ENCODE results near the gene BCL2L12. TPM values are rescaled to one million over a fixed set of nuclear protein-coding genes. Genes with fewer than 3 reads are reported as not detected.

The BCL2L12 gene
- total RNA-seq, 1 donor: 5.1 TPM

DNA sequence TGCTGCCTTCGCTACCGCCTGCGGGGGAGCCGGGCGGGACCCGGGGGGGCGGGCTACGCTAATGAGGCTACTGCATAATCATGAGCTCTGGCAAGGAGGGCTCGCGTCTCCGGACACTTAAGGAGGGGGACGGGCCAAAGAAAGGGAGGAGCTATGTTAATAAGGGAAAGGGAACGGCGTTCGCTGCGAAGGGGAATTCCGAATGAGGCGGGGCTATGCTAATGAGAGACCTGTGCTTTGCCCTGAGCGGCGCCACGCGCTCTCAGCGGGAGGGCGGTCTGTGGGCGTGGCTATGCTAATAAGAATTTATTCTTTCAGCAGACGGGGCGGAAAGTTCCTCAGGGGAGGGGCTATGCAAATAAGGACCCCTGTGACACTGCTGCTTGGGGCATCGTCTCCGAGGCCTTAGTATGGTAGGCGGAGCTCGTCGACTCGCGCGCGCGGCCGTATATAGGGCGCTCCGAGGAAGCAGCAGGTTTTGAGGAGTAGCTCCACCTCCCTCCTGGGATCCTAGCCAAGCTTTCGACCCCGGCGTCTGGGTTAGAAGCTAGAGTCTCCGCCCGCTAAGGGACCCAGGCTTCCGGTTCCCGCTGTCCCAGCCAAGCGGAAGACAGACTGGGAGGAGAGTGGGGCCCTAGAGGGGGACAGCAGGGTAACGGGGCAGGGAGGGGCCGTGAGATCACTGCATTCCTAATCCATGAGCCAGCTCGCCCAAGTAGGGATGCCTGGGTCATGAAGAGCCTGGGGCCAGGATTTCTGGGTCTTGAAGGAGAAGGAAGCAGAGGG lies 25.4 kb upstream of the BCL2L12 start, which contains the start of gene RRAS:
Gene RRAS, minus strand, starts transcription at position 31 of the 786 bp plus-strand sequence. CDS start 45 bp downstream, outside the sequence.
- no peaks in the 10 kb centered on the region for H3K9me3 ChIP-seq (ENCODE audit: low read depth, low read length)
- H3K4me1 ChIP-seq (ENCODE audit: insufficient read depth, low read length): peaks cover 40% of the 10 kb centered on the region
- peak within 1 kb of the TSS; percentile 100 for H3K27ac ChIP-seq (ENCODE audit: low read depth, low read length)
- TF ChIP-seq CTCF (IDR thresholded peaks at IDR 0.05; ENCODE audit: extremely low read depth, low read depth, low read length): no peak
- DNase-seq (ENCODE audit: insufficient read length, low spot score, missing footprints): peak; percentile 99
- peaks cover 46% of the 10 kb centered on the region for H3K79me2 ChIP-seq (ENCODE audit: insufficient read depth, low read length)
- peak within 1 kb of the TSS; percentile 95 for H3K4me2 ChIP-seq (ENCODE audit: insufficient read depth, low read length)
- peaks cover 12% of the 10 kb centered on the region for H3K36me3 ChIP-seq (ENCODE audit: insufficient read depth, low read length)
- peaks cover 22% of the 10 kb centered on the region for H4K20me1 ChIP-seq (ENCODE audit: insufficient read depth, low read length)
- H3K4me3 ChIP-seq (ENCODE audit: insufficient read depth, low read length): peak within 1 kb of the TSS; percentile 91
- H2AFZ ChIP-seq (ENCODE audit: low read length): peak within 1 kb of the TSS; percentile 27
- no peaks in the 10 kb centered on the region for H3K27me3 ChIP-seq (ENCODE audit: insufficient read depth, low read length)

- Histone ChIP-seq H3K79me2 (ENCODE audit: insufficient read depth, low read length) (peaks cover 62% of the 10 kb centered on the region), H2AFZ (ENCODE audit: low read length) (peak within 1 kb of the TSS; percentile 49), H3K9me3 (ENCODE audit: low read depth, low read length) (no peaks in the 10 kb centered on the region), H3K27me3 (ENCODE audit: insufficient read depth, low read length) (no peaks in the 10 kb centered on the region), H3K36me3 (ENCODE audit: insufficient read depth, low read length) (peaks cover 23% of the 10 kb centered on the region), H3K4me3 (ENCODE audit: insufficient read depth, low read length) (peak within 1 kb of the TSS; percentile 91), H3K4me1 (ENCODE audit: insufficient read depth, low read length) (peaks cover 40% of the 10 kb centered on the region), H4K20me1 (ENCODE audit: insufficient read depth, low read length) (peaks cover 31% of the 10 kb centered on the region), H3K27ac (ENCODE audit: low read depth, low read length) (peak within 1 kb of the TSS; percentile 100), H3K4me2 (ENCODE audit: insufficient read depth, low read length) (peak within 1 kb of the TSS; percentile 97)
- DNase-seq (ENCODE audit: insufficient read length, low spot score, missing footprints): peak; percentile 100
- no peak for TF ChIP-seq CTCF (IDR thresholded peaks at IDR 0.05; ENCODE audit: extremely low read depth, low read depth, low read length)
Observed at GRCh38 chr19:49641688-49642491, 23.8 kb upstream of the BCL2L12 start, which contains the start of gene SCAF1. Gene SCAF1 (plus strand): TSS chr19:49642209. CDS start chr19:49645027, 2,818 bp downstream.

GRCh38 chr19:49642492-49643035 lies 23.2 kb upstream of the BCL2L12 start:
- Histone ChIP-seq H3K36me3 (ENCODE audit: insufficient read depth, low read length) (peaks cover 30% of the 10 kb centered on the region), H3K9me3 (ENCODE audit: low read depth, low read length) (no peaks in the 10 kb centered on the region), H3K27me3 (ENCODE audit: insufficient read depth, low read length) (no peaks in the 10 kb centered on the region), H3K27ac (ENCODE audit: low read depth, low read length) (peak overlapping the region; percentile 87), H2AFZ (ENCODE audit: low read length) (peak overlapping the region; percentile 49), H3K4me1 (ENCODE audit: insufficient read depth, low read length) (peaks cover 40% of the 10 kb centered on the region), H3K4me3 (ENCODE audit: insufficient read depth, low read length) (peak overlapping the region; percentile 91), H3K4me2 (ENCODE audit: insufficient read depth, low read length) (peak overlapping the region; percentile 97), H4K20me1 (ENCODE audit: insufficient read depth, low read length) (peaks cover 38% of the 10 kb centered on the region), H3K79me2 (ENCODE audit: insufficient read depth, low read length) (peaks cover 68% of the 10 kb centered on the region)
- no peak for TF ChIP-seq CTCF (IDR thresholded peaks at IDR 0.05; ENCODE audit: extremely low read depth, low read depth, low read length)
- DNase-seq (ENCODE audit: insufficient read length, low spot score, missing footprints): no peak
